Activated CD4-positive, alpha-beta T cell treated with anti-CD3 and anti-CD28 coated beads for 24 hours (primary cell): Measurements from ENCODE around the gene HADHA.
A peak's percentile ranks its signal among the peaks of the same experiment; 100 is the strongest.
"Not testable (repeated sequence)": the region's sequence is repeated elsewhere in the genome, so short reads cannot be mapped to it uniquely, and the experiment has no call there.

Experiments
- DNase-seq, 2 donors: peaks; one replicate each; pipeline ENCODE4 v3.0.0-alpha.2; 2020; ENCODE audit warnings: low read depth in 2 of 2

The HADHA gene

GRCh38 chr2:26244309-26245230, at the start of gene HADHA, which contains the start of gene HADHB:
Gene HADHA (minus strand): TSS chr2:26244632. CDS start chr2:26244596, 36 bp downstream.
Gene HADHB (plus strand): TSS chr2:26244939. CDS start chr2:26254255, 9,316 bp downstream.
- DNase-seq, result peak; percentile 67 to 74

GRCh38 chr2:26292646-26293045, 48.2 kb upstream of the HADHA start:
- no peak for DNase-seq

GRCh38 chr2:26290001-26290400, 45.6 kb upstream of the HADHA start:
- no peak for DNase-seq

DNA sequence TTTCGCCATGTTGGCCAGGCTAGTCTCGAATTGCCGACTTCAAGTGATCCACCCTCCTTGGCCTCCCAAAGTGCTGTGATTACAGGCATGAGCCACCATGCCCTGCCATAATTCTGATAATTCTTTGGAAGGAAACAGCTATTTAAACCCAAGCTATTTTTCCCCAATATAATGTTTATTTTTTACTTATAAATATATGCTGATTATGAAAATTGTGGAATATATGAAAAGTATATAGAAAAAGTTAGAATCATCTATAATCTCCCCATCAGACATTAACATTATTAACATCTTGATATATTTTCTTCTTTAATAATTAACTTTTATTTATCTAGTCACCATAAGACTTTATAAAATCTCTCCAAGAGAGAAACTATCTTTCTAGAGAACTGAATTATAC, 41.5 kb upstream of the HADHA start:
- DNase-seq, result no peak

DNA sequence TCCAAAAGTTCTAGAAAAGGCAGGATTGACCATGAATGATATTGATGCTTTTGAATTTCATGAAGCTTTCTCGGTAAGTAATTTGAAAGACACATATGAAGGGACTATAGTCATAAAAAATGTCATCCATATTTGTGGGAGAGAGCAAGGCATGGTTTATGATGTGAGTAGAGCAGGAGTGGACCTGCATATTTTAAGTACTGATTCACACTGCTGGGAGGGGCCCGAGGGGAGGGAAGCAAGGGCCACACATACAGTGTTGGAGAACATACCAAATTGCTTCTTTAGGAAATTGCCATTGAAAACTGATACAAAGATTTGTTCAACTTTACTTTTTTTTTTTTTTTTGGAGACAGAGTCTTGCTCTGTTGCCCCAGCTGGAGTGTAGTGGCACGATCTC, 39.7 kb upstream of the HADHA start:
- no peak for DNase-seq

DNA sequence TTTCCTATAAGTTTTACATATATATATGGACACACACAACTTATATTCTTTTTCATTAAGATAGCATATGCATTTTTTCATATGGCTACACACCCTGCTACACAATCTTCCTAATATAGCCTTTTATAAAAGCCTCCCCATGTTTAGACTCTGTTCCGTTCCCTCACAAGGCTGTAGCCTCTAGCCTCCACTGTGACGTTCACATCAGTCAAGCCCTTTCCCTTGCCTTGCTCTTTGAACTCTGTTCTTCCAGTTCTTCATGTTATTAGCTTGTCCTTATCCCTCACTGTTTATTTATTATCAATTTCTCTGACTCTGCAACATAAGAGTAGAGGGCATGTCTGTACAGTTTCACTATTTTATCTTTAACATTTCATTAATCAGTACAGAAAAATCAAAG, 39.2 kb upstream of the HADHA start:
- no peak for DNase-seq

DNA sequence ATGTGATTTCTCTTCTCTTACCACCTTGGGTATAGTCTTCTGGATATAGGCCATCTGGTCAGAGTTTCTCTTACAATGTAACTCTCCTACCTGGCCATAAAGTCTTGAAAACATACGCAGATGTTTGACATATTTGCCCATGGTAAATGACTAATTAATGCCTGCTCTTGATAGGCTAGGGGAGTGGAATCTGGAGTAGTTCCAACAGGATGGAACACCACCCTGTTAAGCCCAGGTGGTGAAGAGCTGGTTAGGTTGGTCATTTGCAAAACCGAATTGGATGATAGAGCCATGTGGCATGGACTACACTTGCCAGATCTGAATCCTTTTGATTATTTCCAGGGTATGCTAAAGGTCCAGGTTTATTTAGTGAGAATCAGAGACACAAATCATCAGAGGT, 36.8 kb upstream of the HADHA start:
- no peak for DNase-seq

DNA sequence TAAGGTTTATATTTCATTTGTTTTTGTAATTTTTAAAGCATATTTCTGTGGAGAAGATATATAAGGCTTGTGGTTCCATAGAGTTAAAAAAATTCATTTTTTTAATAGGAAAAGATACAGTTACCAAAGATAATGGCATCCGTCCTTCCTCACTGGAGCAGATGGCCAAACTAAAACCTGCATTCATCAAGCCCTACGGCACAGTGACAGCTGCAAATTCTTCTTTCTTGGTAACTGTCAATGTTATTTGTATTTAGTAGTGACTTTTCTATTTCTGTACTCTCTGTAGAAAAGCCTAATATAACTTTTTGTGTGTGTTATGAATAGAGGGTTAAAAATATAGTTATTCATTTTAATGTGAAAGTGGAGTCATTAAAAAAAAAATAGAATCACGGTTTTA, 35.5 kb upstream of the HADHA start:
- no peak for DNase-seq

GRCh38 chr2:26276484-26277227, 32.2 kb upstream of the HADHA start:
- no peak for DNase-seq

DNA sequence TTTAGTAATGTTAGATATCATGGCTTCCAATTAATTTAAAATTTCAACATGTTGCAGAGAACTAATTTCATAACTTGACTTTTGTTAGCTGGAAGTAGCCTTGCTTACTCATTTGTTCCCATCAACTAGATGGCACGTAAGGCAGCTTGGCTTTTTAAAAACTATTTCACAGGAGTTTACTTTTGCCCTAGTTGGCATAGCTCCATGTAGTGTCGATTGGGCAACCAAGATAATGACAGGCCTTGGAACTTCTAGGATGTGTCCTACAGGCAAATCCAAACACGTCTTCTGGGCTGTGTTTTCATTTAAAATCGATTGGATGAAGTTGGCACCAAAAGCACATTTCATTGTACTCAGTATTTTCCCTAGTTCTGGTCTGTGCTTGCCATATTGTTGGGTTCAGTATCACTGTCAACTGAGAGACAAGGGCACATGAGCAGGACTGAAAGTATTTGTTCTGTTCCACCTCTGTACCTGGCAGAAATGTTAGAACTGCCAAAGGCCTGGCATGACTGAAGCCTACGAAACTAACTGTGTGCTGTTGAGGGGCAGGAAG, 29.7 kb upstream of the HADHA start:
- DNase-seq, result no peak

DNA sequence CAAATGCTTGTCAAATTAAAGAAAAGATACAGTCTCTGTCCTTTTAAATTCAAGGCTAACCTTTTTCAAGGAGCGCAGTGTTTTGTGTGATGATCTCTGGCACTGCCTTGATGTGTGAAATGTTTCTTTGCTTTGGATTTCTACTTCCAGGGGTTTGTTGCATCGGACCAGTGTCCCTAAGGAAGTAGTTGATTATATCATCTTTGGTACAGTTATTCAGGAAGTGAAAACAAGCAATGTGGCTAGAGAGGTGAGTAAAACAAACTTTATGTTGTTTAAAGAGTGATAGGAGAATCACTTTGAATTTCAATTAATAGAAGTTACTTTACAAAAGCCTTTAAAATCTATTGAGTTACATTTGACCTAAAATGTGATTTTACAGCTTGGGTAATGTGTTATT, 29.1 kb upstream of the HADHA start:
- no peak for DNase-seq

GRCh38 chr2:26270373-26270772, 25.9 kb upstream of the HADHA start:
- DNase-seq, result no peak

DNA sequence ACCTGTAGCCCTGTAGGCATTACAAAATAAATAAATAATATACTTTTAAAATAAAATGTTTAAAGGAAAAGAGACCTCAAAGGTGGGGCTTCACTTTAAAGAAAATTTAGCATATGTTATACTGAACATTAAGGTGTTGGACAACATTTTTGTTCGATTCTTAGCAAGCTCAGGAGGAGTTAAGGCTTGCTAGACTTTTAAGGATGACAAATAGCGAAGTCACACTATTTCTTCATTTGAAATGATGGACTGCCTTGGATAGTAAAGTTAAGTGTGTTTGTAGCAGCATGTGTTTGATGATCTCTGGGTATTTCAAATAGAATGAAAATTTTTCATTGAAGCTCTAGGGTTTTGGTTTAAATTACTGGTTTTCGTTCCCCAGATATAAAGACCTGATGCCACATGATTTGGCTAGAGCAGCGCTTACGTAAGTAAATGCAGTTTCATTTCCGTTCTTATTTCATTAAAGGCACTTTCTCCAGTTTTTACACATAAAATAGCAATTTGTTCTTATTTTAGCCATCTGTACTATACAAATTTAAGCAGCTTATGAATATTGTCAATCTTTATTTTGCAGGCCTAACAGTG, 25.2 kb upstream of the HADHA start:
- no peak for DNase-seq

DNA sequence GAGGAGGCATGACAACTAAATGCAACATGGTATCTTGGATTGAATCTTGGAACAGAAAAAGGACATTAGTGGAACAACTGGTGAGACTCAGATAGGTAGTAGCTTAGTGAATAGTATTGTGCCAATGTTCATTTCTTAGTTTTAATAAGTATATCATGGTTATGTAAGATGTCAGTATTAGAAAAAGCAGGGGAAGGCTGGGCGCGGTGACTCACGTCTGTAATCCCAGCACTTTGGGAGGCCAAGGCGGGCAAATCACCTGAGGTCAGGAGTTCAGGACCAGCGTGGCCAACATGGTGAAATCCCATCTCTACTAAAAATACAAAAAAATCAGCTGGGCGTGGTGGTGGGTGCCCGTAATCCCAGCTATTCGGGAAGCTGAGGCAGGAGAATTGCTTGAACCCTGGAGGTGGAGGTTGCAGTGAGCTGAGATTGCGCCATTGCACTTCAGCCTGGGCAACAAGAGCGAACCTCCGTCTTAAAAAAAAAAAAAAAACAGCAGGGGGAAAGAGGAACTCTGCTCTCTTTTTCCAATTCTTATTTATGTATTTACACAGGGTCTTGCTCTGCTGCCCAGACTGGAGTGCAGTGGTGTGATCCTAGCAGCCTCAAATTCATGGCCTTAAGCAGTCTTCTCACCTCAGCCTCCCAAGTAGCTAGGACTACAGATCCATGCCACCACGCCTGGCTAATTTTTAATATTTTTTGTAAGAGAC, 24.4 kb upstream of the HADHA start:
- not testable (repeated sequence) for DNase-seq

- DNase-seq, result no peak
Observed at GRCh38 chr2:26268213-26268612, 23.8 kb upstream of the HADHA start.

DNA sequence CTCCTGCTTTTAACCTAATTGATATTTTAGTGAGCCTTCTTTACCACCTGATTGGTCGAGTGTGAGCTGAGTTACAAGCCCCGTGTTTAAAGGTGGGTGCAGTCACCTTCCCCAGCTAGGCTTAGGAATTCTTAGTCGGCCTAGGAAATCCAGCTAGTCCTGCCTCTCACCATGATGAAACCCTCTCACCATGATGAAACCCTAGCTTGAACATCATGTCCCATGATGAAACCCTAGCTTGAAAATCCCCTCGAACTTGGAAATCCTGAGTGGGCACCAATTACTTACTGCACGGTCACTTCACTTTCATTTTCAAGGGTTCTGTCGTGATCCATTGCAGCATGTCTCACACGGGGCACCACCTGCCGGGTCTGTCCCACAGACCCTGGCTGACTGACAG, 14.4 kb upstream of the HADHA start:
- DNase-seq, result not testable (repeated sequence)

DNA sequence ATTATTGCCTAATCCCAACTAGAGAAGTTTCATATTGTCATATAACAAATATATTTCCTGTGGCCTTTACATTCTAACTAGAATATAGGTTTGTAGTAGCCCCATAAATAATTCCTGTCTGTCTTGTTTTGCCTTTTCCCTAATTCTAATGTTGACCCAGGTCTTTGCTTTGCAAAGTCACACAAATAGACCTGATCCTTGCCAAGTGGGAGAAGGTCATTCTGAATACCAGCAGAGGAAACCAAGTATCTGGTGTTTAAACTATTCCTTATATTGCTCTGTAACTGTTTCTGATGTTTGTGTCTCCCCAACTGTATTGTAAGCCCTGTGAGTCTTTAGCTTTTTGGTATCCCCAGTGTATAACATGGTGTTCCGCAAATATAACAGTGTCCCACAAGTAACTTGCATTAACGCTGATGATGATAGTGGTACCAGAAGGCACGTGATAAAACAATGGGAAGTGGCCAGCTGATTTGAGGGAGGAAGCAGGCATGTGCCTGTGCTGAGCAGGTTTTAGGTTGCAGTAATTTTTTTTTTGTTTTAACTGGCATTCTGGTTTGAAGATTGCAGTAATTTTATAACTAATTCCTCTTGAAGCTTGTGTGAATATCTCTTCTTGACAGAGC, 11.4 kb upstream of the HADHA start:
- DNase-seq, result no peak

DNA sequence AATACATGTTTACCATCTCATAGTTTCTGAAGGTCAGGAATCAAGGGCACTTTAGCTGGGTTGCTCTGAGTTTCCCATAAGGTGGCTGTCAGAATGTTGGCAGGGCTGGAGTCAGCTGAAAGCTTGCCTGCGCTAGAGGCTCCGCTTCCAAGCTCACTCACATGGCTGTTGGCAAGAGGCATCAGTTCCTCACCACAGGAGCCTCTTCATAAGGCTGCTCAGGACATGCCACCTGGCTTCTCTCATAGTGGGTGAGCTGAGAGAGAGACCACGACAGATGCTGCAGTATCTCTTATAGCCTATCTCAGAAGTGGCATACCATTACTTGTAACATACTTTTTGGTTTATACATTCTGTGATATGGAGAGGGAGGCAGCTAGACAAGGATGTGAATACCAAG, 7.5 kb upstream of the HADHA start:
- DNase-seq, result no peak

DNA sequence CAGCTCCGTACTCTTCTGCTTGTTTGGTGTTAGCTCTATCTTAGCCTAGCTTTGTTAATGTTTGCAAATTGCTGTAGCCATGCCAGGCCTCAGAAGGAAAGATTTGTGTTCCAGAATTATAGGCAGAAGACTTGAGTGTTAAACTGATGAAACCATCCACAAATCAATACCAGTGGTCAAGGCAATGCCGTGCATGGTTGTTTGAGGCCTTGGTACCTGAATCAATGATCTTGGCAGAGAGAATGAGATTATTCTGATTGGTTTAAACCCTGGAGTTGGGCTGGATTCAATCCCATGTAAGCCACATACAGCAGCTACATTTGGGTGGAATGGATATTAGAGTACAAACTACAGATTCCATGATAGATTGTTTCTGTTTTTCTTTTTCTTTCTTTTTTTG, 5.2 kb upstream of the HADHA start:
- no peak for DNase-seq

- DNase-seq, result no peak
Observed at GRCh38 chr2:26246818-26247217, 2.4 kb upstream of the HADHA start.

DNA sequence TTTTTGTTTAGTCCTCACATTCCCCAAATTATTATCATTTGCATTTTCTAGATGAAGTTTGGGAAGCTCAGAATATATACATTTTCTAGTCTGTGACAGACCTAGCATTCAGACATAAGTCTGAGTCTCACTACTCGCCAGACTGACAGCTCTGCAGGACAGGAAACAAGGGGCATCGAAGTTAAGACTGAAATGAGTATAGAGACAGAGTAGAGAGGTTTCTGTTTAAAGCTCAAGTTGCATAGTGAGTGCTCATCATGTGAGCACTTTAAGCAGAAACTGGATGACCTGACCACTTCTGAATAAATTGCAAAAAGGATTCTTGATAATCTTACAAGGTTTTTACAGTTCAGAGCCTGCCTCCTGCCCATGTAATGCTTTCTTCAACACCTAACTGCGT, 1.4 kb upstream of the HADHA start:
- DNase-seq, result no peak
